ENCODE measurements around the gene IL19.
A peak's percentile ranks its signal among the peaks of the same experiment; 100 is the strongest.
"Not testable (repeated sequence)": the region's sequence is repeated elsewhere in the genome, so short reads cannot be mapped to it uniquely, and the experiment has no call there.

The IL19 gene

GRCh38 chr1:206835186-206835585, 64.6 kb downstream of the IL19 start:
- no peak for DNase-seq

GRCh38 chr1:206836111-206836510, 65.5 kb downstream of the IL19 start:
- no peak for DNase-seq

- no peak for DNase-seq
These were observed 68.5 kb downstream of the IL19 start for GRCh38 chr1:206839006-206839560.

GRCh38 chr1:206839857-206840256, 69.3 kb downstream of the IL19 start:
- DNase-seq = no peak

GRCh38 chr1:206841609-206842323, 71.2 kb downstream of the IL19 start:
- DNase-seq = no peak

- DNase-seq = no peak
These were observed 72.3 kb downstream of the IL19 start for GRCh38 chr1:206842854-206843253.

GRCh38 chr1:206843626-206844025, 73.1 kb downstream of the IL19 start:
- DNase-seq = no peak

GRCh38 chr1:206846487-206846886, 75.9 kb downstream of the IL19 start:
- no peak for DNase-seq

- DNase-seq = no peak
These were observed 76.8 kb downstream of the IL19 start for GRCh38 chr1:206847337-206847834.

GRCh38 chr1:206847946-206848345, 77.4 kb downstream of the IL19 start:
- no peak for DNase-seq

- no peak for DNase-seq
These were observed 79.8 kb downstream of the IL19 start for GRCh38 chr1:206850401-206850800.

- no peak for DNase-seq
These were observed 80.9 kb downstream of the IL19 start for GRCh38 chr1:206851341-206852010.

GRCh38 chr1:206852662-206853061, 82.1 kb downstream of the IL19 start:
- DNase-seq = not testable (repeated sequence)

GRCh38 chr1:206853696-206854095, 83.1 kb downstream of the IL19 start:
- not testable (repeated sequence) for DNase-seq

- DNase-seq = no peak
These were observed 84.0 kb downstream of the IL19 start for GRCh38 chr1:206854401-206855129.

GRCh38 chr1:206855859-206856258, 85.3 kb downstream of the IL19 start:
- DNase-seq = no peak

GRCh38 chr1:206856674-206857464, 86.3 kb downstream of the IL19 start:
- peak; percentile 7 for DNase-seq

GRCh38 chr1:206859082-206859521, 88.5 kb downstream of the IL19 start:
- no peak for DNase-seq

- DNase-seq = no peak
These were observed 89.6 kb downstream of the IL19 start for GRCh38 chr1:206860165-206860564.

GRCh38 chr1:206863266-206863665, 92.7 kb downstream of the IL19 start:
- DNase-seq = no peak

GRCh38 chr1:206864939-206865671, 94.5 kb downstream of the IL19 start, which contains the start of gene IL20:
Gene IL20, plus strand, starts transcription at chr1:206865623. Its CDS starts 230 bp downstream, at chr1:206865853.
- peak; percentile 82 for DNase-seq

- no peak for DNase-seq
These were observed 95.5 kb downstream of the IL19 start for GRCh38 chr1:206866062-206866461.
